ENCODE measurements around the gene TNNI2.

DNA sequence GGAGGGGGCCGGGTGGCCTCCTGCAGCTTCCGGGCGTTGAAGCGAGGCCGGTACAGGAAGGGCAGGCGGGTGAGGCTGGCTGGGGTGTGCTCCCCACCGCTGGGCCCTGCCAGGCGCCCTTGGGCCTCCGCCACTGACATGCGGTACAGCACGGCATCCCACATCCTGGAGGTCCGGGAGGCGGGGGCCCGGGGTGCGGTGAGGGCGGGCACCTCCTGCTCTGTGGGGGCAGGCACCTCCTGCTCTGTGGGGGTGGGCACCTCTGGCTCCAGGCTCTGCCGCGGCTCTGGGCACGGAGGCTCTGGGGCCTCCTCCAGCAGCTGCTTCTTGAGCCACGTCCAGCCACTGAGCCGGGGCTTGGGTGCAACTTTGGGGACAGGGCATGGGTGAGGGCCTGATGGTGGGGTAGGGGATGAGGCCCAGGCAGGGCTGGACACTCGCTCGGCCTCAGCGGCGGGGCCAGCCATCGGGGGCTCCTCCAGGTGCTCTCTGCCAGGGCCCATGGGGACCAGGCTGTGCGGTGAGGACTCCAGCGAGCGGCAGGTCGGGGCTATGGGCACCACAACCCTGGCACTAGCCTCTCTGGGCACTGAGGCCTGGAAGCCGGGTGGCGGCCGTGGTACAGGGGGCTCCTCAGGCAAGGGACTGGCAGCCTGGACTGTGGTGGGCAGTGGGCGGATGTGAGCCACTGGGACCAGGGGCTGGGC, 50.6 kb downstream of the TNNI2 start:
- no peak for TF ChIP-seq ZFX (IDR thresholded peaks at IDR 0.05)
- TF ChIP-seq, protein P1, sequence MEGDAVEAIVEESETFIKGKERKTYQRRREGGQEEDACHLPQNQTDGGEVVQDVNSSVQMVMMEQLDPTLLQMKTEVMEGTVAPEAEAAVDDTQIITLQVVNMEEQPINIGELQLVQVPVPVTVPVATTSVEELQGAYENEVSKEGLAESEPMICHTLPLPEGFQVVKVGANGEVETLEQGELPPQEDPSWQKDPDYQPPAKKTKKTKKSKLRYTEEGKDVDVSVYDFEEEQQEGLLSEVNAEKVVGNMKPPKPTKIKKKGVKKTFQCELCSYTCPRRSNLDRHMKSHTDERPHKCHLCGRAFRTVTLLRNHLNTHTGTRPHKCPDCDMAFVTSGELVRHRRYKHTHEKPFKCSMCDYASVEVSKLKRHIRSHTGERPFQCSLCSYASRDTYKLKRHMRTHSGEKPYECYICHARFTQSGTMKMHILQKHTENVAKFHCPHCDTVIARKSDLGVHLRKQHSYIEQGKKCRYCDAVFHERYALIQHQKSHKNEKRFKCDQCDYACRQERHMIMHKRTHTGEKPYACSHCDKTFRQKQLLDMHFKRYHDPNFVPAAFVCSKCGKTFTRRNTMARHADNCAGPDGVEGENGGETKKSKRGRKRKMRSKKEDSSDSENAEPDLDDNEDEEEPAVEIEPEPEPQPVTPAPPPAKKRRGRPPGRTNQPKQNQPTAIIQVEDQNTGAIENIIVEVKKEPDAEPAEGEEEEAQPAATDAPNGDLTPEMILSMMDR (conservative IDR thresholded peaks at IDR 0.05), result no peak

Measured in C4-2B (cell line).